ENCODE data around the gene MAPK12. TPM values are rescaled to one million over a fixed set of nuclear protein-coding genes. Genes with fewer than 3 reads are reported as not detected.
A peak's percentile ranks its signal among the peaks of the same experiment; 100 is the strongest.

The MAPK12 gene
- total and polyA plus RNA-seq, 8 donors: 11.6 to 31.4 (median 18.4) TPM

GRCh38 chr22:50308986-50309600, 47.6 kb upstream of the MAPK12 start:
- H3K27me3 ChIP-seq: peaks cover 0 to 26% of the 10 kb centered on the region in 2 donors
- no peaks in the 10 kb centered on the region for H3K9me3 ChIP-seq
- H3K27ac ChIP-seq: peak overlapping the region; percentile 80 to 81
- H3K4me1 ChIP-seq: peaks cover 36 to 46% of the 10 kb centered on the region in 2 donors
- DNase-seq (no peak), ATAC-seq (no peak)
- no peaks in the 10 kb centered on the region for H3K36me3 ChIP-seq
- intact Hi-C loops (cut with DNase I): no loop called here
- TF ChIP-seq CTCF (IDR thresholded peaks at IDR 0.05): no peak
- no peak overlapping the region for H3K4me3 ChIP-seq

GRCh38 chr22:50308597-50308935, 47.1 kb upstream of the MAPK12 start:
- Histone ChIP-seq H3K27me3 (peaks cover 0 to 26% of the 10 kb centered on the region in 2 donors), H3K9me3 (no peaks in the 10 kb centered on the region), H3K36me3 (no peaks in the 10 kb centered on the region), H3K4me3 (no peak overlapping the region), H3K27ac (peak overlapping the region; percentile 80 to 81), H3K4me1 (peaks cover 39 to 46% of the 10 kb centered on the region in 2 donors)
- DNase-seq (peak in 2 of 4 donors; percentile 64 to 88), ATAC-seq (peak; percentile 6)
- intact Hi-C loops (cut with DNase I): no loop called here
- TF ChIP-seq CTCF (IDR thresholded peaks at IDR 0.05): no peak

GRCh38 chr22:50307890-50308596, 46.6 kb upstream of the MAPK12 start:
- intact Hi-C loops (cut with DNase I): no loop called here
- H3K4me3 ChIP-seq: no peak overlapping the region
- no peak for TF ChIP-seq CTCF (IDR thresholded peaks at IDR 0.05)
- H3K27ac ChIP-seq: peak overlapping the region; percentile 80 to 81
- H3K9me3 ChIP-seq: no peaks in the 10 kb centered on the region
- peaks cover 0 to 26% of the 10 kb centered on the region in 2 donors for H3K27me3 ChIP-seq
- no peaks in the 10 kb centered on the region for H3K36me3 ChIP-seq
- ATAC-seq (no peak), DNase-seq (no peak)
- H3K4me1 ChIP-seq: peaks cover 45 to 51% of the 10 kb centered on the region in 2 donors

- no peaks in the 10 kb centered on the region for H3K9me3 ChIP-seq
- peak within 1 kb of the TSS; percentile 85 for H3K4me3 ChIP-seq
- DNase-seq: peak; percentile 81 to 95 (median 89)
- H3K27me3 ChIP-seq: peaks cover 0 to 26% of the 10 kb centered on the region in 2 donors
- H3K36me3 ChIP-seq: no peaks in the 10 kb centered on the region
- intact Hi-C loops (cut with DNase I): no loop called here
- H3K4me1 ChIP-seq: peaks cover 54 to 61% of the 10 kb centered on the region in 2 donors
- ATAC-seq: peak; percentile 47
- H3K27ac ChIP-seq: peak within 1 kb of the TSS; percentile 92 to 93
- no peak for TF ChIP-seq CTCF (IDR thresholded peaks at IDR 0.05)
Measured at GRCh38 chr22:50306753-50307749, 45.6 kb upstream of the MAPK12 start, which contains the start of gene PLXNB2. TSS of gene PLXNB2 (minus strand) at chr22:50307646. CDS start at chr22:50290584, 17,062 bp downstream.
